Measurements from ENCODE around the gene FAF1.
A peak's percentile ranks its signal among the peaks of the same experiment; 100 is the strongest.

FAF1 gene

DNA sequence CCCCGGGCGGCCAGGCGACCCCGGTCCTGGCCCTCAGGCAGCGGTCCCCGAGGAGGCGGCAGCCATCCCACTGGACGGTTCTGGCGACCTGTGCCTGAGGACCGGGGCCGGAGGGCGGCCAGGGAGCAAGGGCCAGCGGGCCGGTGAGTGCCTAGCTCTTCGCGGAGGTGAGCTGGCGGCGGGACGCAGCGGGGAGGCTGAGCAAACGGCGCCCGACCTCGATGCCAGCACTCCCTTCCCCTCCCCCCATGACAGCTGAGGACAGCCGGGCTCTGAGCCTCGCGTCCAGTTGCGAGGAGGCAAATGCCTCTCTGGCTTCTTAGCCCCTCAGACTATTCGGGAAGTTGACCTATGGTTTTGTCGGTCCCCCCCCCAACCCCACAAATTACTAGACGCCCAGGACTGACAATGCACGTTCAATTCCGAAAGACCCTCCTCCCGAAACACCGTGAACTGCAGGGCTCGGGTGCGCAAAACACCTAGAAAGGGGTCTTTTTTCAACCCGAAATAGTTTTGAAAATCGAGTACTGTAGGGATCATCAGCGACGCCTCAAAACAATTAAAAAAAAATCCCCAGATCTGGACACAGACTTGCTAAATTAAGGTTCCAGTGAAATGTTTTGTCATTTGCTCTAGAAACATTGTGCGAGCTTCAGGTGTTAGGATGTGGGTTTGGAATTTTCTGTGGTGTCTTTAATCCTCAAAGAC lies 18.2 kb upstream of the FAF1 start:
- no peak for DNase-seq (ENCODE audit: low read depth in 2 of 2)

DNA sequence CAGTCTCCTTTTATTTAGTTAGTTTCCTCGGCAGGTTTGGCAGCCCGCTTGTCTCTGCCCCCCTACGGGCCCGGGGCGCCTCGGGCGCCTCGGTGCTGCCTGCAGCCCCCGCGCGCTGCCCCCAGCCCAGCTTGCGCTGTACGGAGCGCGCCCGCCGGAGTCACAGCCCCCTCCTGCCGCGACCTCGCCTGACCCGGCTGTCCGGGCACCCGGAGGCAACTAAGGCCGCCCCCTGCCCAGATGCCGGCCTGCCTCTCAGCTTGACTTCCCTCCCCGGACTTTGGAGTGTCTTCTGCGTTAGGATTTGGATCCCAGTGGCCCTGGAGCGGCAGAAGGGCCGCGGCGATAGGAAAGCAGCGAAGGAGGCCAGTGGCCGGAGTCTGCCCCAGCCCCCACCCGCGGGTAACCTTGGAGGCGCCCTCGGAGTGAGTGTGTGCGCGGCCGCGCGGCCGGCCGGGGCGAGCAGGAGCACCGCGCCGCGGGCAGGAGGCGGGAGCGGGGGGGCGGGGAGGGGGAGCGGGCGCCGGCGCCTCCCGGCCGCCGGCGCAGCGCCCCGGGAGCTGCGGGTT lies 17.6 kb upstream of the FAF1 start:
- no peak for DNase-seq (ENCODE audit: low read depth in 2 of 2)

DNA sequence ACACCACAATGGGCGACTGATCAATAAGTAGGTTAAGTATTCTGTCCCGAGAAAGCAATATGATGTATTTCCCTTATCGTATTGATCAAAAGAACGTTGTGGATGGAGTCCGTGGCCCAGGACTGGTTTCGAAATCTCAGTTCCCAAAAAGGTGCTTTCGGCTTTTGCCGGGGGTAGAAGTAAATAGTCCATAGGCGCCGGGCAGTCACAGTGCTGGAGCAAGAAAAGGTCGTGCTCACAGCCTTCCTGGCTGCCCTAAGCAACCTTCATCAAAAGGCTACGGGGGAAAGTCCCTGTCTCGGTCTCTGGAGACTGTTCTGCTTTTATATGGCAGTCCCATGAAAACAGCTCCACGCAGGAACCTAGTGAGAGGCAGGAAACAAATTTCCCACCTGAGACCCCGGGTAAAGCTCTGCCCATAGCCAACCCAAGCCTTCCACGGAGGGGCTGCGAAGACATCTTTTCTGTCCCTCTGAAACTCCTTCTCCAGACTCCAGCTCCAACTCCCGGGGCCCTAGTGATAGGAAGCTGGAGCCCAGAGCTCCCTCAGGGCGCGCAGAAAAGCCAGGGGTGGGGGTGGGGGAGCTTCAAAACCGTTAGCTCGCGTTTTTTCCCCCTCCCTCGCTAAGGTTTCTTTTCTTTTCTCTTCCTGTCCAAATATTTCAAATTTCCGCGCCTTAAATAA lies 17.0 kb upstream of the FAF1 start:
- DNase-seq (ENCODE audit: low read depth in 2 of 2) = no peak

DNA sequence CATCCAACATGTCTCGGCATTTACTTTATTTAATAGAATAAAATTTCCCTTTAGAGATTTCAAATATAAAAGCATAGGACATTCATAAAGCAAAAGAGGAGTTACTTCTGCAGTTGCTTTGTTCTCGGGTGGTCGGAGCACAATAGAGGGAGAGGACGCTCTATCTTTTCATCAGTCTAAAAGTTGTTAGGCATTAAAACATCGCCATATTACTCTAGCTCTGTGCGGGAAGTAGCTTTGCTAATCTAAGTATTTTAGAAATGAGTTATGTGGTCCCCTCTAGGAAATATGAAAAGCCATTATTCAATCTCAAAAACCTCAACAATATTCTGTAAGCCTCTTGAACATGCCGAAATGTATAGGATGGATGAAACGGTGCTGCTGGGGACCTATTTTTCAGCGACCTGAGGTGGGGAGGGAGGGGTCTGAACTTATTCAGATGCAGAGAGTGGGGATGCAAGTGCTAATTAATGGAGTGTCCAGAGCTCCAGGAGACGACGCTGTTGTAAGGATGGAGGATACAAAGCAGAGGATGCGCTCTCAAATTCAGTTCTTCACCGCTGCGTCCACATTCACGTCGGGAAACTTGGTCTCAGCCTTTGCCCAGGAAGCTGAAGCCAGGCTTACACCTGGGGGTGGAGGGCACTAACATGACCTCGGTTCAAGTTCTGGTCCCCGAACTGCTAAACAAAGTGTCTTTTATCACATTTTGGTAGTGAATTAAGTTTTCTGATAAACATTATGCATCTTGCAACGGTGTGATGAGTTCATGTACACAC lies 16.2 kb upstream of the FAF1 start:
- DNase-seq (ENCODE audit: low read depth in 2 of 2) = no peak

DNA sequence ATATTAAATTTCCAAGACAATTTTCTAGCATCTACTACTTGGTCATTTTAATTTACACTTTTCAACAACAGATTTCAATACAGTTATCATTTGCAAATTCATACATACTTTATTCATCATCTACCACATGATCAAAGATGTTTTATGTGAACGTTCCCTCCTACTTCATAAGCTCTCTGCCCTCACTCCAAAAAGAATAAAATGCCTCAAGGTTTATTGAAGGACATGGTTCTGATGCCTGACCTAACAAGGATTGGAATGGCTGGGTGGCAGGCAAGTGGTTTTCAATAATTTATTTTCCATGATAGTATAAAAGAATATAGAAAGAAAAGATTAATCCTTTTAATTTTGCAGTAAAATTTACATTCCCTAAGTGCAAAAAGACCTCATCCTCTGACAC lies 15.4 kb upstream of the FAF1 start:
- no peak for DNase-seq (ENCODE audit: low read depth in 2 of 2)

DNA sequence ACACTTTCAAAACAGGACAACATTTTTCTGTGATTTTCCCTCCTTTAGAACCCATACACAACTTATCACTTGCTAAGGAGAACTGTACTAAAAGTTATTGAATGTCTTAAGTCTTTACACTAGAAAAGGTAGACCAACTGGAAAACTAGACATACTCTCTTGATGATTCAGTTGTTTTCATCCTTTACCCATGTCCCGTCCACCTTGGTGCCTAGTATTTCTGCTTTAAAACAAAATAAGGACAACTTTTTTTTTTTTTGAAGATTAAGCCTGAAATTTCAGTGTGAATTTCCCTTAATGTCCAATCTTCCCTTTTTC lies 14.5 kb upstream of the FAF1 start:
- no peak for DNase-seq (ENCODE audit: low read depth in 2 of 2)

DNA sequence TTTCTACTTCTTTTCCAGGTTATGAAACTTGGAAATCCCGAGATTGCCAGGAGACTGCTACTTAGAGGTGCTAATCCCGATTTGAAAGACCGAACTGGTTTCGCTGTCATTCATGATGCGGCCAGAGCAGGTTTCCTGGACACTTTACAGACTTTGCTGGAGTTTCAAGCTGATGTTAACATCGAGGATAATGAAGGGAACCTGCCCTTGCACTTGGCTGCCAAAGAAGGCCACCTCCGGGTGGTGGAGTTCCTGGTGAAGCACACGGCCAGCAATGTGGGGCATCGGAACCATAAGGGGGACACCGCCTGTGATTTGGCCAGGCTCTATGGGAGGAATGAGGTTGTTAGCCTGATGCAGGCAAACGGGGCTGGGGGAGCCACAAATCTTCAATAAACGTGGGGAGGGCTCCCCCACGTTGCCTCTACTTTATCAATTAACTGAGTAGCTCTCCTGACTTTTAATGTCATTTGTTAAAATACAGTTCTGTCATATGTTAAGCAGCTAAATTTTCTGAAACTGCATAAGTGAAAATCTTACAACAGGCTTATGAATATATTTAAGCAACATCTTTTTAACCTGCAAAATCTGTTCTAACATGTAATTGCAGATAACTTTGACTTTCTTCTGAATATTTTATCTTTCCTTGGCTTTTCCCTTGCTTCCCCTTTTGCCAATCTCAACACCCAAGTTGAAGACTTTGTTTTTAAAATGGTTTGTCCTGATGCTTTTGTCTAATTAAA lies 14.0 kb upstream of the FAF1 start:
- DNase-seq (ENCODE audit: low read depth in 2 of 2) = no peak

DNA sequence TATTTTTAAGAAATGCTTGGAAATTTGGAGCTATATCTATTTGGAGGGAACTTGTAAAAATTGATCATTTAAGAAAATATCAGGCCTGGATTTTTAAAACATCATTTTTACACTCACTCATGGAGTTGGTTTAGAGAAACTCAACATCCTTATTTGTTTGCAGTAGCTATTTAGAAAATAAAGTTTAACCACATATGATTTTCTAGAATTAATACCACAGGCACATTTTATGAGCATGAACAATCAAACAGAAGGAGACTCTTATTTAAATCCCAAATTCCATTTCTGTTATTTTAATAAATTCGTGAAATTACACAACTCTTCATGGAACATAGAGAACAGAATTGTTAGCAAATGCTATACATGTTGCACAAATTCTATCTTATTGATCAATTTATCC lies 13.2 kb upstream of the FAF1 start:
- no peak for DNase-seq (ENCODE audit: low read depth in 2 of 2)

DNA sequence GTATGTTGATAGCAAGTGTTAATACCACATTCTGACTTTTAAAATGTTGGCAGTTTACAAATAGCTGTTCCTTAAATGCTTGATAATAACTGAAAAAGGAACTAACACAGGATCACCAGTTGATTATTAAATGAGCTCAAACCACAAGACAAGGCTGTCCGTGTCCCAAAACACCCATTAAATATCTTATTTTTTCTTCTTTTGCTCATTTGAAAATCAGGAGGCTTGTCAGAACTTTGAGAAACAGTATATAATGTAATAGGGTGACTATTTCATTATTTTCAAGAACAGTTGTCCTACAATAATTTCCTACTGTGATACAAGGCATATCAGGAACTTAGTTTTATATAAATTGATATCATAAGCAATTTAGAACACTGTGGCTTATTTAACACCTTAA lies 12.7 kb upstream of the FAF1 start:
- DNase-seq (ENCODE audit: low read depth in 2 of 2) = no peak

DNA sequence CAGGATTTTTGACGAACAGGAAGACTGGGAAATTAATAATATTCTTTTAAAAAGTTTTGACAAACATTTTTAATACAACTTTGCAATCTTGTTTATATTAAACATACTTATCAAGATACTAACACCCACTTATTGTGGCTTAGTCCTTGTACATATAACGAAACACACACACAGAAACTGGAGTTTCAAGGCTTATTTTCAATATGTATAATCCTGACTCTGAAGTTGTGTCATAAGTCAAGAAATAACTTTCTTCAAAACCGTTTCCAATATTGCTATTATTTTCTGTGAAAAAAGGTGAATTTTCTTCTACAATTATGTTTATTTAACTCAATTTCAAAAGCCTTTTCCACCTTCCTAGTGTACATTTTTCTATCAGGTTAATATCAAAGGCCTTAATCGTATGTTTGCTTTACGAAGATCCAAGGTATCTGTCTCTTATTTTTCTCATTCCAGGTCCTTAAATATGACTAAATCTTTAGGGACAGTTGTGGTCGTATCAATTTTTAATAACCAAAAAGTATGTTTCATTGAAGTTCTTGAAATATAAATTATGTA lies 11.8 kb upstream of the FAF1 start:
- no peak for DNase-seq (ENCODE audit: low read depth in 2 of 2)

DNA sequence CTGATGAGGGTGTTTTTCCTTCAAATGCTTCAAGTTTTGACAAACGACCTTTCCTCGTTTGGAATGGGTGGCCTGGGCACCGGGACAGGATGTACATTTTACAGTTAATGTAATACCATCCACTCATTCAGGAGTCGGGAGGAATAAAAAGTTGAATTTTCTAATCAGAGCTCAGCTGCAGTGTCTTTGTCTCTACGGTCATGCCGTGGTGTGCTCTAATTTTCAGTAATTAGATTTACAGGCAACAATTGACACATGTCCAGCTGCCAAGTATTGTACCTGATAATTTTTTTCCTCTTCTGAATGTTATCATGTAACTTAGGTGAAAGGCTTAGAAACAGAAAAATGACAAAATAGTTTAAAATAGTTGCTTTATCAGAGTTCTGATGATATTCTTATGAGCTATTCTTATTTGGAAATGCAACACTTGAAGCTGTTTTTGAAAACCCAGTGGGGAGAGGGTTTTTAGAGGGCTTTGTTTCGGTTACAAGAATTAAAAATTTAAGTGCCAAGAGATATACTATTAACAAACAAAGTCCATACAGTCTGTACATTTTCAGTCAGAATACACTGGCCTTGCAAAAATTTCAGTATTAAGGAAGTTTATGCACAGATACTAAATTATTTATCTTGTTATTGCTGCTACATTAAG lies 11.0 kb upstream of the FAF1 start:
- DNase-seq (ENCODE audit: low read depth in 2 of 2) = no peak

DNA sequence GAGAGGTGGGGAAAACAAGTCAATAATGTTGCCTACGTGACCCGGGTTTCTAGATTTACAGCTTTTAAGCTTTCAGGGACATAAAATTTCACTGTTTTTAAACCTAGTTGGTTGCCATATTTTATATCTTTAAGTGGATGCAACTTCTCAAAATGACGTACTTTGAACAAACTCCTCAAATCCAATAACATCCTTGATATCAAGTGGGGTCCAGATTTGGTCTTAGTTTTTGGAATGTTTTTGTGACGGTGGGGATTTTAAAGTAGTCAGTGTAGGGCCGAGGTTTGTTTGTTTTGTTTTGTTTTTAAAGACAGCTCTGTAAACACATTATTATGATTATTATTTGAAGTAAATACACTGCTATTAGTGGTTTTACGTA lies 10.4 kb upstream of the FAF1 start:
- no peak for DNase-seq (ENCODE audit: low read depth in 2 of 2)

DNA sequence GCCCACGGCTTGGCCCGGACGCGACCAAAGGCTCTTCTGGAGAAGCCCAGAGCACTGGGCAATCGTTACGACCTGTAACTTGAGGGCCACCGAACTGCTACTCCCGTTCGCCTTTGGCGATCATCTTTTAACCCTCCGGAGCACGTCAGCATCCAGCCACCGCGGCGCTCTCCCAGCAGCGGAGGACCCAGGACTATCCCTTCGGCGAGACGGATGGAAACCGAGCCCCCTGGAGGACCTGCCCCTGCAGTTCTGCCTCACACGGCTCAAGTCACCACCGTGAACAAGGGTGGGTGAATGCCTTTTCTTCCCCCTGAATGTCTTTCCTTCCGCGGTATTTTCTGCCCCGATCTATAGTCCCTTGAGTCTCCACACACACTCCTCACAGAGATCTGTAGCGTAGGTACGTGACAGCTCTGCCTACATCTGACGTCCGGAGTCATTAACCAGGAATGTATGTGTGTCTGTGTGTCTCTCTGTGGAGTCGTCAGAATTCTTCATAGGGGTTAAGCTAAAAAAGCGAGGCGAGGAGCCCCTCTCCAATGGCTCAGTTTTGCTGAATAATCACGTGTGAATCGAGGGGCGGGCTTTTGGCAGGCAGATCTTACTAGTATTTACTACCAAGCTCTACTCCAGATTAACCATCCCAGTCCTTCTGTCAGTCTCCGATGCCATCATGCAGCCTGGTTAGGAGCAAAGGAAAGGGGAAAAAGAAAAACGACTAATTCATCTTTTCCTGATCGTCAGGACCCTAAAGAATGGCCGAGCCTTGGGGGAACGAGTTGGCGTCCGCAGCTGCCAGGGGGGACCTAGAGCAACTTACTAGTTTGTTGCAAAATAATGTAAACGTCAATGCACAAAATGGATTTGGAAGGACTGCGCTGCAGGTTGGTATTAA lies 9.8 kb upstream of the FAF1 start, which contains the start of gene CDKN2C:
TSS of gene CDKN2C (plus strand) at position 635 of the 898 bp plus-strand sequence. CDS start at position 759, 124 bp downstream.
- no peak for DNase-seq (ENCODE audit: low read depth in 2 of 2)

DNA sequence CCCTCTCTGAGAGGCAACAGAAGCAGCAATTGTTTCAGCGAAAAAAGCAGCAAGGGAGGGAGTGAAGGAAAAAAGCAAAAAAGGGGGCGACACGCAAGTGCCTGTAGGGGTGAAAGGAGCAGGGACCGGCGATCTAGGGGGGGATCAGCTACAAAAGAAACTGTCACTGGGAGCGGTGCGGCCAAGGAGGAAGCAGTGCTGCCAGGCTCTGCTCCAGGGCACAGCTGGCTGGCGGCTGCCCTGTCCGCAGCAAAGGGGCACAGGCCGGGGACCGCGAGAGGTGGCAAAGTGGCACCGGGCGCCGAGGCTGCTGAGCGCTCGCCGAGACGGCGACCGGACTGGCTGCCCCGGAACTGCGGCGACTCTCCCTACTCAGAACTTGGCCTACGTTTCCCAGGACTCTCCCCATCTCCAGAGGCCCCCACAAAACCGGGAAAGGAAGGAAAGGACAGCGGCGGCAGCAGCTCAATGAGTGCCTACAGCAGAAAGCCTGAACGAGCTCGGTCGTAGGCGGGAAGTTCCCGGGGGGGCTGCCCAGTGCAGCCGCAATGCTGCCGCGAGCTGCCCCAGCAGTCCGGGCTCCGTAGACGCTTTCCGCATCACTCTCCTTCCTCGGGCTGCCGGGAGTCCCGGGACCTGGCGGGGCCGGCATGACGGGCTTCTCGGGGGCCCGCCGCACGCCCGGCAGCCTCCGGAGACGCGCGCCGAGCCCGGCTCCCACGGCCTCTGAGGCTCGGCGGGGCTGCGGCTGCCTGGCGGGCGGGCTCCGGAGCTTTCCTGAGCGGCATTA lies 8.9 kb upstream of the FAF1 start:
- no peak for DNase-seq (ENCODE audit: low read depth in 2 of 2)

DNA sequence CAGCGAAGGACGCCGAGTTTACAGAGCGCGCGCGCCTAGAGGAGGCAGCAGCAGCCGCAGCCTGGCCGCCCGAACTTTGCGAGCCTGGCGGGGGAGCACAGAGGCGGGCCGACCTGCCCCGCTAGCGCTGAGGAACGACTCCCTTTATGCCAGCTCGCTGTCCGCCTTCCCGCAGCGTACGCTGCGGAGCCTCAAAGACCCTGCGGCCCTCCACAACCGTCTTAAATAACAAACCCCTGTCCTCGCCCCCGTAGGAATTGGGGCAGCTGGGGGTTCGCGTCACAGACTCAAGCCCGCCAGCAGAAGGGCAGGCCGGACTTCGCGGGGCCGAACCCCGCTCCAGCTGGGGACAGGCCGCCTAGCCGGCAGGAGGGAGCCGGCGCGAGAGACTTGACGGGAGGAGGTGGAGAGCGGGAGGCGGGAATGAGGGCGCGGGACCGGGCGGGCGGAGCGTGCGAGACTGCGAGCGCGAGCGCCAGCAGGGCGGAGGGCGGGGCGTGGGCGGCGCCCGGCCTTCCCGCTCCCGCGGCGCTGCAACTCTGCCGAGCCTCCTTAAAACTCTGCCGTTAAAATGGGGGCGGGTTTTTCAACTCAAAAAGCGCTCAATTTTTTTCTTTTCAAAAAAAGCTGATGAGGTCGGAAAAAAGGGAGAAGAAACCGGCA lies 8.2 kb upstream of the FAF1 start:
- peak; percentile 60 to 70 for DNase-seq (ENCODE audit: low read depth in 2 of 2)

DNA sequence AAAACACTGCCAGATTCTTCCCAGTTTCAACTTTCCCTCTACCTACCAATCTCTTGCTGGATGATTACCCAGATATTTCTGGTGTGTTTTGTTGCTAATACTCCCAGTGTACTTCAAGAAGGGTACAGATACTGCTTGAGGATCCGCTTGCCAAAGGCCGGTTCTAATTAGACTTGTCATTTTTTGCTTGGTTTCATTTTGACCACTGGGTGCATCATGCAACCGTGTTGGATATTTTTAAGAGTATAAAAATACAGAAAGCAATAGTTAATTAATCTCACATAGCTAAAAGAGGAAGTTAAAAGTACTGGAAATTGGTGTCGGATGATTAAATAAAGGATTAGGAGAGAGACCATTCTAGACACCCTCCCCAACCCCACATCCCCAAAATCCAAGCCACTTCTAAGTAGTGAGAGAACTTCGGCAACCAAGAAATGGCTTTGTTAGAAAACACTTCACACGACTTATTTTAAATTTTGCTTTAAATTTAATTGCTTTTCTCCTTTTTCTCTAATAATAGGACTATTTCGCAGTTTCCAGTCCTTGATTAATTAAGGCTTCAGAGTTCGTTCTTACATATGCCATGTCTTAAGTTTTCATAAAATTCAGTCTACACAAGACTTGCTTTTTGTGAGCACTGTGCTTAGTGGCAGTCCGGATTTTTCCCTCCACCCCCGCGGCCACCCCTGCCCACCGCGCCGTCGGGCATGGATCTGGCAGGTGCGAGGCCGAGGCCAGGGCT lies 7.5 kb upstream of the FAF1 start:
- DNase-seq (ENCODE audit: low read depth in 2 of 2) = no peak

DNA sequence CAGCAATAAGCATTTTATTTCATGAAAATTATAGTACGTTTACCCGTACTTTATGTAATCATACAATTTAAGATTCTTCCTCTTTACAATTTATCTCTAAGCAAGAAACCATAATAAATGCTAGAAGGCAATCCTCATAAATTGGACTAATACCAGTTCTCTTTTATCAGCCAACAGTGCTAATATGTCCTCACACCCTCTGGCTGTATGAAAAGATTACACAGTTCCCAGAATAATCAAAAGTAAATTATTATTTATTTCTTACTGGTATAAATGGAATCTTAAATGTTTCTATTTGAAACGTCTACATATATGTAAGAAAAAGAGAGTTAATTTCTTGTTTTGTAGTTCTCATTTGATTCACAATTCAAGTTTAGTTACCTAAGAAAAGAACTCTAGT lies 6.9 kb upstream of the FAF1 start:
- DNase-seq (ENCODE audit: low read depth in 2 of 2) = no peak

DNA sequence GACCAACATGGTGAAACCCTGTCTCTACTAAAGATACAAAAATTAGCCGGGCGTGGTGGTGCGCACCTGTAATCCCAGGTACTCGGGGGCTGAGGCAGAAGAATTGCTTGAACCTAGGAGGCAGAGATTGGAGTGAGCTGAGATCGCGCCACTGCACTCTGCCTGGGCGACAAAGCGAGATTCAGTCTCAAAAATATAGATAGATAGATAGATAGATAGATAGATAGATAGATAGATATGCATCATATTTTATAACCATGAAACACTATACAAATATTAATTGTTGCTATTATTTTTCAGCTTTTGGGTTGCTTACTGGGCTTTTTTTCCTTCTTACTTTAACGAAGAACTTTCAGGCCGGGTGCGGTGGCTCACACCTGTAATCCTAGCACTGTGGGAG lies 4.8 kb upstream of the FAF1 start:
- no peak for DNase-seq (ENCODE audit: low read depth in 2 of 2)
